ENCODE data around the gene SDHAF4.

GRCh38 chr6:70538376-70538775 lies 28.4 kb upstream of the SDHAF4 start:
- TF ChIP-seq, protein P1, sequence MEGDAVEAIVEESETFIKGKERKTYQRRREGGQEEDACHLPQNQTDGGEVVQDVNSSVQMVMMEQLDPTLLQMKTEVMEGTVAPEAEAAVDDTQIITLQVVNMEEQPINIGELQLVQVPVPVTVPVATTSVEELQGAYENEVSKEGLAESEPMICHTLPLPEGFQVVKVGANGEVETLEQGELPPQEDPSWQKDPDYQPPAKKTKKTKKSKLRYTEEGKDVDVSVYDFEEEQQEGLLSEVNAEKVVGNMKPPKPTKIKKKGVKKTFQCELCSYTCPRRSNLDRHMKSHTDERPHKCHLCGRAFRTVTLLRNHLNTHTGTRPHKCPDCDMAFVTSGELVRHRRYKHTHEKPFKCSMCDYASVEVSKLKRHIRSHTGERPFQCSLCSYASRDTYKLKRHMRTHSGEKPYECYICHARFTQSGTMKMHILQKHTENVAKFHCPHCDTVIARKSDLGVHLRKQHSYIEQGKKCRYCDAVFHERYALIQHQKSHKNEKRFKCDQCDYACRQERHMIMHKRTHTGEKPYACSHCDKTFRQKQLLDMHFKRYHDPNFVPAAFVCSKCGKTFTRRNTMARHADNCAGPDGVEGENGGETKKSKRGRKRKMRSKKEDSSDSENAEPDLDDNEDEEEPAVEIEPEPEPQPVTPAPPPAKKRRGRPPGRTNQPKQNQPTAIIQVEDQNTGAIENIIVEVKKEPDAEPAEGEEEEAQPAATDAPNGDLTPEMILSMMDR (conservative IDR thresholded peaks at IDR 0.05 in 1 of 2, IDR thresholded peaks at IDR 0.05 in 1 of 2; ENCODE audit: low read depth in 1 of 2, low read length in 2 of 2) = no peak
- no peak for TF ChIP-seq EZH2 (IDR thresholded peaks at IDR 0.05; ENCODE audit: low read length, missing control alignments)
